ENCODE measurements around the gene RFC1.

DNA sequence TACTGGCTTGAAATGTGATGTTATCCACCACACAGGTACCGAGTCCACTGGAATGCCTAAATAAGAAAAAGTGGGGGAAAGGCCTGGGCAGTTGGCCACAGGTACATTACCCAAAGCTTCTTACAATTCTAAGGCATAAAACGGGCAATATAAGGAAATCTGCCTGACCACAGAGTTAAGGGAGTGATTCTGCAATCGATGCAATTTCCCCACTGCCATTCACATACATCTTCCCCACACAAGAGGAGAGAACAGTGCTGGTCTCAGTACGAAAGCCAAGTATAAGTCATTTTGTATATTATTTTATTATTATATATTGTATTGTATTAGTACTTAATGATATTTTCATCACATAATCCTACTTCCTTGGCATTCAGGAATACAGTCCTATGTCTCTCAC, 30.6 kb downstream of the RFC1 start:
- TF ChIP-seq, protein P1, sequence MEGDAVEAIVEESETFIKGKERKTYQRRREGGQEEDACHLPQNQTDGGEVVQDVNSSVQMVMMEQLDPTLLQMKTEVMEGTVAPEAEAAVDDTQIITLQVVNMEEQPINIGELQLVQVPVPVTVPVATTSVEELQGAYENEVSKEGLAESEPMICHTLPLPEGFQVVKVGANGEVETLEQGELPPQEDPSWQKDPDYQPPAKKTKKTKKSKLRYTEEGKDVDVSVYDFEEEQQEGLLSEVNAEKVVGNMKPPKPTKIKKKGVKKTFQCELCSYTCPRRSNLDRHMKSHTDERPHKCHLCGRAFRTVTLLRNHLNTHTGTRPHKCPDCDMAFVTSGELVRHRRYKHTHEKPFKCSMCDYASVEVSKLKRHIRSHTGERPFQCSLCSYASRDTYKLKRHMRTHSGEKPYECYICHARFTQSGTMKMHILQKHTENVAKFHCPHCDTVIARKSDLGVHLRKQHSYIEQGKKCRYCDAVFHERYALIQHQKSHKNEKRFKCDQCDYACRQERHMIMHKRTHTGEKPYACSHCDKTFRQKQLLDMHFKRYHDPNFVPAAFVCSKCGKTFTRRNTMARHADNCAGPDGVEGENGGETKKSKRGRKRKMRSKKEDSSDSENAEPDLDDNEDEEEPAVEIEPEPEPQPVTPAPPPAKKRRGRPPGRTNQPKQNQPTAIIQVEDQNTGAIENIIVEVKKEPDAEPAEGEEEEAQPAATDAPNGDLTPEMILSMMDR (IDR thresholded peaks at IDR 0.05), result no peak
- TF ChIP-seq POLR2A (IDR thresholded peaks at IDR 0.05), result no peak
- no peak for TF ChIP-seq EP300 (IDR thresholded peaks at IDR 0.05)

Data from ovary (tissue), 3 donors.